NCI-H1105 (cell line): ENCODE data around the gene DRD2.
"Not testable (repeated sequence)": the region's sequence is repeated elsewhere in the genome, so short reads cannot be mapped to it uniquely, and the experiment has no call there.

Source experiments
- DNase-seq: peaks from one replicate; lab custom pipeline; 2025; lab: John Stamatoyannopoulos, UW

The DRD2 gene

DNA sequence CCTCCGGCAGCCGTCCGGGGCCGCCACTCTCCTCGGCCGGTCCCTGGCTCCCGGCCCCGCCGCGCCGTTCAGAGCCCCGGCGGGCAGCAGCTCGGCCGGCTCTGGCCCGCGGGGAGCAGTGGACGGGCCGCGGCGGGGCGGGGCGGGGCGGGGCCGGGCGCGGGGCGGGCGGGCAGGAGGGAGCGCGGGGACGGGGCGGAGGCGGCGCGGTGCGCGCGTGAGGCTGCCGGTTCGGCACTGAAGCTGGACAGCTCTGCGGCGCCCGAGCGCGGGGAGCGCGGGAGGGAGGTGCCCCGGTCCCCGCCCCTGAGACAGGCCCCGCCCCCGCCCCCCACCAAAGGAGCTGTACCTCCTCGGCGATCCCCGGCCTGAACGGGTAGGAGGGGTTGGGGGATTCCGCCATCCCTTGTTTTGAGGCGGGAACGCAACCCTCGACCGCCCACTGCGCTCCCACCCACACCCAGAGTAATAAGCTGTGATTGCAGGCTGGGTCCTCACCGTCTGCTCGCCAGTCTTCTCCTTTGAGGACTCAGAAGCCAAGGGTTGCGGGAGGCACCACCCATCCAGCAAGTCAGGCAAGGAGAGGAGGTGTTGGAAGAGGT, at the start of gene DRD2:
Gene DRD2 (minus strand): TSS at position 239 of the 602 bp plus-strand sequence. CDS start 50,747 bp downstream, outside the sequence.
- DNase-seq, result no peak

DNA sequence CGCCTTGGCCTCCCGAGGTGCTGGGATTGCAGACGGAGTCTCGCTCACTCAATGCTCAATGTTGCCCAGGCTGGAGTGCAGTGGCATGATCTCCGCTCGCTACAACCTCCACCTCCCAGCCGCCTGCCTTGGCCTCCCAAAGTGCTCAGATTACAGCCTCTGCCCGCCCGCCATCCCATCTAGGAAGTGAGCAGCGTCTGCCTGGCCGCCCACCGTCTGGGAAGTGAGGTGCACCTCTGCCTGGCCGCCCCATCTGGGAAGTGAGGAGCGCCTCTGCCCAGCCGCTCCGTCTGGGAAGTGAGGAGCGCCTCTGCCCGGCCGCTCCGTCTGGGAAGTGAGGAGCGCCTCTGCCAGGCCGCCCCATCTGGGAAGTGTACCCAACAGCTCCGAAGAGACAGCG, 48.7 kb upstream of the DRD2 start:
- DNase-seq, result not testable (repeated sequence)

DNA sequence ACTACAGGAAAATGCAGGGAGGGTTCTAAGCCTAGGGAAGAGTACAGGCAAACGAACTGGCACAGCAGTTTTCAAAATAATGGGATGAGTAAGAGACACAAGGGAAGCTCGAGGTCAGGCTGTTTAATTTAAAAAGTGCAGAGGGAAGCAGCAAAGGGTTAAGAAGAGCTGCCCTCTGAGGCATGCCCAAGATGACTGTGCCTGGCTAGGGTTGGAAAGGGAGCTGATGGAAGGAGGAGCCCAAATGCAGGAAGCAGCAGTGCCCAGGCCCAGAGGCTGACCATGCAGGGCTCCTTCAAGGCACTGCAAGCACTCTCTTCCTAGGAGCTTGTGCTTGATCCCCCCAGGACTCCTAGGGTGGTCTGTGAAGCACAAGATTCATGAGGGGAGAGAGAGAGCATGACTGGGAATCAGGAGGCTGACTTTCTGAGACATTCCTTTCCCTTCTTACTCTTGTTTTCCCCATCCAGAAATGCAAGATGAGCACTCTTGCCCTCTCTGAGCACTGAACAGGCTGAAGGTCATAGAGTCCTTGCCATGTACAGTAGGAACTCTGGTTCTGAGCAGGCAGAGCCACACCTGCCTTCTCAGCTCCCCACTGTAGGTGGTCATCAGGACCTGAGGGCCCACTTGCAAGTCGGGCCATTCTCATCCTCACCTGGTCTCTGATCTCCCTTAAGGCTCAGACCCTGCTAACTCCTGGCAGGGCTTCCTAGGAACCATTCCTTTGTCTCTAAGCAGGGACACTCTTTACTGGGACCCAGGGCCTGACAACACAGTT, 46.7 kb upstream of the DRD2 start:
- no peak for DNase-seq

DNA sequence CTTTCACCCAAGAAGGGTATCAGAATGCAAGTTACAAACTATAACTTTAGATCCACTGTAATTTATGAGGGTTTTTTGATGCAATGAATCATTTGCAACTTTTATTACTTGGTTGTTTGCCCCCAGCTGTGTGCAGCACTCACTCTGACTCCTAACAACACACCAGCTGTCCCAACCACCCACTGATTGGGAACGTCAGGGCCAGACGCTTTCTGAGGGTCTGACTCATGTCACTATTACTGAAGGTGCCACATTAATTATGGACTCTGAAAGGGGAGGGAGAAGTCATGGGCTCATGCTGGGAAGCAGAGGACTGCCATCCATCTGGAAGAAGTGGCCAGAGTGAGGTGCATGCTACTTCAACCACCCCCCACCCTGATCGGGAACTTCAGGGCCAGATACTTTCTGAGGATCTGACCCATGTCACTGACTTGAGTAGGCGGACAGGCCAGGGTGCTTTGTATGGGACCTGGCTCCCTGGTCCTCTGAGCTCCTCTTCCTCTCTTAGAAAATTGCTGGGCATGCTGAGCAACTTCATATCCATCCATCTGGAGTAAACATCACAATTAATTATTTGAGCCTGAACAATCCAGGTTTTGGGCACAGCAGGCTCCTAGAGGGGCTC, 44.9 kb upstream of the DRD2 start:
- no peak for DNase-seq

DNA sequence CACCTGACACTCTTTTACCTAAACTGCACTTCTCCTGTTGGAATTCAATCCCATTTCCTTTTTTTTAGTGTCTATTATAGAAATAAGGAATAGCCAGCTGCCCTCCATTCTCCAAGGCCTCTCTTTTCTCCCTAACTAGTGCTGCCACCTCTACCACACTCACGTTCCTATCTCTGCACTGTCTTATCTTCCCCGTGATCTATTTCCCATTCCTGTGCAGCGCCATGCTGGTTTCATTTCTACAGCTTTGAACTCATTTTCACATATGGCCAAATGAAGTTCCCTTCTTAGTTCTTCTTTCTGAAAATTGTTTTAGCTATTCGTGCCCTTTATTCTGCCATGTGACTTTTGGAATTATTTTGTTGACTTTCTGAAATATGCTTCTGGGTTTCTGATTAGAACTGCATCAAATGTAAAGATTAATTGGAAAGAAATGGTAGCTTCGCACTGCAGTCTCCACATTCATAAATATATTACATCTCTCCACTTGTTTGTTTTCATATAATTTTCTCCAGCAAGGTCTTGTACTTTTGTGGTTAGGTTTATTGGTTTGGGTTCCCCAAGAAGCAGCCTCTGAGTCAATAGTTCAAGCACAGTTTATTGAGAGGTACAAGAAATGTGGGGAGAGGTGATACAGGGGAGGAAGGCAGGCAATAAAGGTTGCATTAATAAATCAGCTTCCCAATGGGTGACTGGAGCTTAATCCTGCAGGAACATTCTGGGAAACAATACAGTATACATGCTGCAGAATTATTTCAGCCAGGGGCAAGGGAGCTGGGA, 43.7 kb upstream of the DRD2 start:
- no peak for DNase-seq

DNA sequence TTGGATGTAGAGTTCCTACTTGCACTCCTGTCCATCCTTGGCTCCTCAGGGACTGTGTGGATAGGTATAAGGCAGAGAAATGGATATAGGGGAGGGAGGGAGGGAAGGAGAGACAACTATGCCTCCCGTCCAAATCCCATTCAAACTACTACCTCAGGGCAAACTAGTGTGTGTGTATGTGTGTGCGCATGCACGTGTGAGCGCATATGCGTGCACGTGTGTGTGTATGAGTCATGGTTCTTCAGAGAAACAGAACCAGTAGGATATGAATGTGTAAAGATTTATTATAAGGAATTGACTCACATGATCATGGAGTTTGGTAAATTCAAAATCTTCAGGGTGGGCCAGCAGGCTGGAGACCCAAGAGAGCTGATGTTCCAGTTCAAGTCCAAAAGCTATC, 42.2 kb upstream of the DRD2 start:
- DNase-seq, result no peak

DNA sequence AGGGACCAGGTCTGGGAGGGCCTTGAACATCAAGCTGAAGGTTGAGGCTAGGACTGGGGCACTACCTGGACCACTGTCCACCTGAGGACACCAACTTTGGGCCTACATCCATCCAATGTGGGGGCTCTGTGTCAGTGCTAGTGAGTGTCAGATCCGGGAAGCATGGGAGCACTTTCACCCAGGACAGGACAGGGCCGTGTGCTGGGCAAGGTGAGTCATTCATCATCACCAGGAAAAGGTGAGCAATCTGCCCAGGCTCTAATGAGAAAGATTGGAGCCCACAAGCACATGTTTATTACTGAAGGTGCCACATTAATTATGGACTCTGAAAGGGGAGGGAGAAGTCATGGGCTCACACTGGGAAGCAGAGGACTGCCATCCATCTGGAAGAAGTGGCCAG, 39.7 kb upstream of the DRD2 start:
- no peak for DNase-seq

DNA sequence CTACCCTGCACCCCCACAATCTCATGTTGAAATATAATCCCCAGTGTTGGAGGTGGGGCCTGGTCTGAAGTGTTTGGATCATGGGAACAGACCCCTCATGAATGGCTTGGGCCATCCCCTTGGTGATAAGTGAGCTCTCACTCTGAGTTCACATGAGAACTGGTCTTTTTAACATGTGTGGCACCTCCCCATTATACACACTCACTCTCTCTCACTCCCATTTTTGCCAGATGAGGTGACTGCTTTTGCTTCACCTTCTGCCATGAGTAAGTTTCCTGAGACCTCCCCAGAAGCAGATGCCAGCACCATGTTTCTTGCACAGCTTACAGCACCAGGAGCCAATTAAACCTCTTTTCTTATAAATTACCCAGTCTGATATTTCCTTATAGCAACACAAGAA, 32.1 kb upstream of the DRD2 start:
- no peak for DNase-seq

DNA sequence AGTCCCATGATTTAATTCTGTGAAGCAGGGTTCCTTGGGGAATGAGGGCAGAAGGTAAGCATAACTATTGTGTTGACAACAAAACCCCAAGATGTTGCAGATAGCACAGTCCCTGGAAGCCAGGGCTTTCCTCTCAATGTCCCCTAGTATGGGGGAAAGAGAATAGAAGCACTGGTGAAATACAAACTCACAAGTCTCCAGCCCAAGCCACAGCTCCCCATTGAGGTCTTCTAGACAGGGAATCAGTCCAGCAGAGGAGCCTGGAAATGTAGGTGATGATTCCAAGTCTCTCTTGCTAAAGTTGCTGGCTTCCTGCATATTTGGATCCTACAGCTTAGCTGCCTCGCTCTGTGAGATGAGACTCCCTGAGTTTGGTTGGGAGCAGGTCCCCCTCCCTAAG, 31.7 kb upstream of the DRD2 start:
- DNase-seq, result no peak

DNA sequence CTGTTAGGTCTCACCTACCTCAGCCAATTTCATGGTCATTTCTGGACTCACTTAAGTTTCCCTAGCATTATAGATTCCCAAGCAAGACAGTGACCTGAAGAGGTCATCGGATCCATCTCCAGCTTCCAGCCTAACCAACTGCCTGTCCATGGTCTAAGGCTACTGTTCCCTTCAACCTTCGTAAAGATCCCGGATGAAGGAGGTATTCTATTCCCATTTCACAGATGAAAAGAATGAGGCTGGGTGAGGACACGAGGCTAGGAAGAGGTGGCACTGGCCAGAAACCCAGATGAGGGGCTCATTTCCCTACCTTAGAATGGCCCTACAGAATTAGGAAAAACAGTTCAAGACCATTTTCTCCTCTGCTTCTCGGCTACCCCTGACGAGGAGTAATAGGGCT, 31.3 kb upstream of the DRD2 start:
- DNase-seq, result no peak

DNA sequence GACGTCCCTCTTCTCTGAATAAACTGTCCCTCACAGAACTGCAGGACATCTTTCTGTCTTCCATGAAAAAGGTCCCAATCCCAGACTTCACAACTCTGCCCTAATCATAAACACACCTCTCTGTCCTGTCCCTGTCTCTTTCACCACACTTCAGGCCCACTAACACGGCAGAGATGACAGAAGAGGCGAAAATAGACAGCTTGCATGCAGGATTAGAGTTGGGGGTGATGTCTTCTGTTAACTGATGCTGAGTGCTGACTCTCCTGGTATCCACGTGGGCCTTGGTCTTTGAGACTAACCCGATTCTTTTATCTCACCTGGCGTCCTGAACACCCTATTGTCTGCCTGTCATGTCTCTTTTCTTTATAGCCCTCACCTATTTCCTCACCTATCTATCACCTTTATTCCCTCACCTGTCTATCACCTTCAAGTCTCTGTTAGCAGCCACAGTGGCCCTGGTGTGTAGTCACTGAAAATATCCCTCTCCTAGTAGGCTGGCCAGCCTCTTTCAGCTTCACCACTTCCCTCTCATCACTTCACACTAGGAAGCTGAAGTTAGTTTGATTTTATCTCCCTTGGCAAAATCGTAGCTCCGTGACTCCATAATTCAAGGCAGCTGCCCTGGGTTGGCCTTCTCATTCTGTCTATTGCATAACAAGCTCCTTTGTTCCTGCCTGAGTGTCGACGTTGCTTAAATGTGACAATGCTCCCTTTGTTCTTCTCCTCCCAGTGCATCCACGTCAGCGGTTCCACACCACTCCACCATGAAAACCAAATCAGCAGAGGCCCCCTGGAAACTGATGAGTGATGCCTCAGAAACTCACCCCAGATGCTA, 30.6 kb upstream of the DRD2 start:
- DNase-seq, result no peak

DNA sequence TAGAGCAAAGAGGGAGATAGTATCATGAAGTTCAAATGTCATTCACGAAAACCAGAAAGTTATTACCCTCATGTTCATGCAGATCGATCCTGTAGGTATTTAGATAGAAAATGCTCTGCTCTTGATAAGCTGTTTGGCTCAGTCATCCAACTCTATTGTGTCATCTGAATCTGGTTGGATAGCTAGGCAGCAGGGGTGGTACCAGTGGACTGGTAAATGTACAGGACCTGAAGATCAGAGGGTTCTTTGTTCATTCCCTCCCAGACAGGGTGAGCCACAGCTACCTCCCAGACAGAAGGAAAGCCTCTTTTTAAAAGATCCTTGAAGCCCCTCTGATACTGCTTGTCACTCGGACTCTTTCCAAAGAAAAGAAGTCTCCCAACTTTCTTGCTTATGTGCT, 29.8 kb upstream of the DRD2 start:
- DNase-seq, result no peak

DNA sequence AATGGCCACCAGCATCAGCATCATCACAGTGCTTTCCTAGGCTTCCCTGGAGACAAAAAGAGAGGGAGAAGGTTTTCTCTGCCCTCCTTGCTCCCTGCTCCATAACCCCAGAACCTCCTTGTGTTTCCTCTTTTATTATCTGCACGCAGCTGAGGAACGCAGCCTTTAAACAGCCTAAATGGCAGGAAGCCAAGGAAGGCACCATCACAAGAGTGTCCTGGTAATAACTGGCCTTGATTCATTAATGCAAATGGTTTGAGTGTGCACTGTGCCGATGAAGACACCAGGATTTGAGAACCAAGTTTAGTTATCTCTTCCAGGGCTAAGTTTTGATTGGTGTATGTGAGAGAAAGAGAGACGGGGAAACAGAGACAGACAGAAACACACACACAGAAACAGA, 29.4 kb upstream of the DRD2 start:
- peak; percentile 28 for DNase-seq

DNA sequence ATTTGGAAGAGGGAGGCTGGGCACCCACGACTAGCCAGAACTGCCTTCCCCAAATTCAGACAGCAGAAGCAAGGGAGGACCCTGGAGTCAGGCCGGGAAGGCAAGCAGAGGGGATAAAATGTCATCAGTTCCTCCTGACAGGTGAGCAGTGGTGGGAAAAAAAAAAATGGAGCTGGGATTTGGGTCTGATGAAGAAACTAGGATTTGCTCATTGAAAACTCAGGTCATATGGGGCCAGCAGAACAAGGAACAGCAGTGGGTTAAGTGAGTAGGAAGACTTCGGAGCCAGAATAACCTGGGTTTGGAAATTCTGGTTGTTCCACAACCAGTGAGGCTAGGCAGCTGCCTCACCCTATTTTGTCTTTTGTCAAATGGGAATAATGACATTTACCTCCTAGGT, 28.9 kb upstream of the DRD2 start:
- DNase-seq, result no peak

DNA sequence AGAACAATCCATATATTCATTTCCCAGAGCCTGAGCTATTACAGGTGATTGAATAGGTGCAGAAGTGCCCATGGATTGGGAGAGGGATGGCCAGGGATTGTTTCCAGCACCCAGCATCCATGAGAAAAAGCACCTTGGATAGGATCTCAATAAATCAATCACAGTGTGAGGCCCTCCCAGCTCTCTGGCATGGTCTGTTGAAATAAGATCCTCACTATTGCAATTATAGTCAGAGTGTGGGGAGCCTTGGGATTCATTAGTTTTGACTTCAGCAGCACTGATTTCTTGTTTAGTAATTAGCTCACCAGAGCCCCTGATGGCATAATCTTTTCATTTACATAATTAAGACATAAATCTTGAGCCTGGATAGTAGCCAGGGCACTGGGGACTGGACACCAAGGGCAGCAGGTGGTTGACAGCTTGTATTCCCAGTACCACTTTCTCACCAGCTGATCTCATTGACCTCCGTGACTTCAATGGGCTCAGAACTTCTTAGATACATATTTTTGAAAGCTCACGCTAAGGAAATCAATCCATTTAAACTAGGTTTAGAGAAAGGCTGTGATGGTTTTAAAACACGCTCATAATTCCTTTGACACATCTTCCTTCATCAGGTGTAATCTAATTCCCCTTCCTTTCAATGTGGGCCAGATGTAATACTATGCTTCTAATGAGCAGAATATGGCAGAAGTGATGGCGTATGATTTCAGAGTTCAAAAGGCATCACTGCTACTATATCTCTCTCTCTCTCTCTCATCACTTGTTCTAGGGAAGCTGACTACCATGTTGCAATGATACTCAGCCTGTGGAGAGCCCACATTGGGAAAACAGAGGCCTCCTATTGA, 22.1 kb upstream of the DRD2 start:
- no peak for DNase-seq

DNA sequence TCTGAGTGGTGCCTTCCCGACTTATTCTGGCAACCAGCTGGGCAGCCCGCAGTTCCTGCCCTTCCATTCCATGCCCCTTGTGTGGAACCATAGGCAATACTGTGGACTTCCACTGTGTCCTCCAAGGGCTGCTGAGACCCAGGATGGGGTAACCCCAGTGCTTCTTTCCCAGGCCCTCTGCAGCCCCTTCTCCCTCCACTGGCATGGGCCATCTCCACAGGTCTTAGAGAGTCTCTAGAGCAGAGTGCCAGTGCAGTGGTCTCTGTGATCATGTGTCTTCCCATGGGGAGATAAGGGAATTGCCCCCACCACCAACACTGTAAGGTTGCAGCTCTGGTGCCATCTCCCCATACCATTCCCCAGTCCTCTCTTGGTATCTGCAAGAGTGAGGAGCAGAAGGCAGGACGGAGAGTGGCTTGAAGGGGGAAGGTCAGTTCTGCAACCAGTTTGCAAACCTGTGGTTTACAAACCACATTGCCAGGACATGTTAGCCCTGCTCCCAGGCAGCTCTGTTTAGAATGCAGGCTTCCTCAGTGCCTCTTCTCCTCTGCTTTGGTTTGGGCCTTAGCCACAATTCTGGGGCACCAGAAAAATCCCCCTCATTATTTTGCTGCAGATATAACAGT, 20.9 kb upstream of the DRD2 start:
- DNase-seq, result no peak

DNA sequence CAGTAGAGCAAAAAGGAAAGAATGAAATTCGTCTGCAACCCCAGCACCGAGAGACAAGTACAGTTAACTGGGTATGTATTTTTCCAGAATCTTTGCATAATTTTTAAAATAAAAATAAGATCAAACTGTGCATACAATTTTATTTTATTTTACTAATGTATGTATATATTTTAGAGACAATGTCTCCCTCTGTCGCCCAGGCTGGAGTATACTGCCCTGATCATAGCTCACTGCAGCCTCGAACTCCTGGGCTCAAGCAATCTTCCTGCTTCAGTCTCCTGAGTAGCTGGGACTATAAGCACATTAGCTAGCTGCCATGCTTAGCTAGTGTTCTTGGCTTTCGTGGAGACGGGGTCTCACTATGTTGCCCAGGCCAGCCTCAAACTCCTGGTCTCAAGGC, 18.8 kb upstream of the DRD2 start:
- DNase-seq, result no peak

DNA sequence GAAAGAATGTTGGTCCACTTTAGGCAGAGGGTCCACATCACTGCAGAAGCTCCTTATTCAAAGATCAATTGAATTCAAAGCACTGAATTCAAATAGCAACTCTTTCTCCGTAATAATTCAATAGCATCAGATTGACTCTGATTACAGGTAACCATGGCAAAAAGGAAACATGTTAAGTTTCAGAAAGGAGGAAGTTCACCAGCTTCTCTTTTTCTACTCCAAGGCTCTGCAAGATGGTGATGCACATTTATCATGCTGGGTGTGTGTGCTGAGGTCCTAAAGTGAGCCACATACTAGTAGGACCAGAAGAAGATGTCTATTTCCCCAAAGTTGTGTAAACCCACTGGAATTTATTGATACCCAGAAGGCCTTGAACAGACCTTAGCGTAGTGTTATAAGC, 18.0 kb upstream of the DRD2 start:
- DNase-seq, result no peak

DNA sequence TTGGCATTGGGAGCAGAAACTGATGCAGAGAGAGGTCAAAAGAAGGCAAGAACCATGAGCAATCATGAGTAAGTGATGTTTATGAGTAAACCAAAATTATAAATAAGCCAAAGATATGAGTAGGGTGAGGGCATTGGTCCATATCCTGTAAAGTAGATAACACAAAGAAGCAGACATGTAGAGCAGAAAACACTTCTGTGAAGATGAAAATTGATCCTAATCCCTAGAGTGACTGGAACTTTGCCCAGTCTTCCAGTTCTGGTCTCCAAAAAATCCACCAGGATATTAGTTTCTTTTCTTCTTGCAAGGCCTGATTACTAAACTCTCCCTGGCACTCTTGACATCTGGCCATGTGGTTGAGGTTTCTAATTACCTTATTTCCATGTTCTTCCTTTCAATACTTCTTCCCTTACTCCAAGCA, 13.7 kb upstream of the DRD2 start:
- DNase-seq, result no peak

DNA sequence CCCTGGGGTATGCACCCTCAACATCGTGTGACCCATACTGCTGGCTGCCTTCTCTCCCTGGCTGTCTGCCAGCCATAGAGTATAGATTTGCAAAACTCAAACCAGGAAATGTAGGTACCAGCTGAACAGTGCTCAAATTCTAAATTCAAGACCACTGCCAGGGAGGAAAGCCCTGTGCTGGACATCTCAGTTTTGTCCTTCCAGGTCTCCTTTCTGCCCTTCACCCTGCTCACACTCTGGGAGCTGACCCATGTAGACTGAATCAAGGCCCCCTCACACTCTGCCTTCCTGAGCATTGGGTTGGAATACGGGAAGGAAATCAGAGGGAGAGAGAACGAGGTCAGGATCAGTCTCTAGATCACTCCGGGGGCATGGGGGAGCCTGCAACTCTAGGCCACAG, 12.4 kb upstream of the DRD2 start:
- DNase-seq, result no peak
